ENCODE measurements around the gene DEUP1.

DEUP1 gene

GRCh38 chr11:93393386-93393785, 62.8 kb downstream of the DEUP1 start:
- Histone ChIP-seq H3F3A (ENCODE audit: insufficient read depth, low read length) (no peaks in the 10 kb centered on the region), H3K9me3 (ENCODE audit: low read length) (no peaks in the 10 kb centered on the region), H2AFZ (ENCODE audit: low read length) (no peak overlapping the region), H3K27me3 (ENCODE audit: insufficient read depth, low read length) (no peaks in the 10 kb centered on the region), H3K27ac (ENCODE audit: low read depth, low read length, poor library complexity, severe bottlenecking) (no peak overlapping the region), H3K9me2 (ENCODE audit: low read depth, low read length) (no peaks in the 10 kb centered on the region), H4K20me1 (ENCODE audit: insufficient read depth, low read length) (no peaks in the 10 kb centered on the region), H3K36me3 (ENCODE audit: insufficient read depth, low read length) (no peaks in the 10 kb centered on the region), H3K79me2 (ENCODE audit: insufficient read depth, low read length) (no peaks in the 10 kb centered on the region), H3K4me2 (ENCODE audit: low read length) (no peak overlapping the region), H3K9ac (ENCODE audit: low read length) (no peak overlapping the region), H3K4me3 (ENCODE audit: low read depth, low read length, poor library complexity, severe bottlenecking) (no peak overlapping the region), H3K4me1 (ENCODE audit: insufficient read depth, low read length, severe bottlenecking) (no peaks in the 10 kb centered on the region)
- TF ChIP-seq EZH2 (IDR thresholded peaks at IDR 0.05; ENCODE audit: borderline replicate concordance, low read length) (no peak), CTCF (IDR thresholded peaks at IDR 0.05; ENCODE audit: low read length) (no peak)

- Histone ChIP-seq H3K9me3 (ENCODE audit: low read length) (no peaks in the 10 kb centered on the region), H3K4me3 (ENCODE audit: low read depth, low read length, poor library complexity, severe bottlenecking) (no peak overlapping the region), H4K20me1 (ENCODE audit: insufficient read depth, low read length) (no peaks in the 10 kb centered on the region), H3K27me3 (ENCODE audit: insufficient read depth, low read length) (no peaks in the 10 kb centered on the region), H3K36me3 (ENCODE audit: insufficient read depth, low read length) (no peaks in the 10 kb centered on the region), H2AFZ (ENCODE audit: low read length) (no peak overlapping the region), H3K27ac (ENCODE audit: low read depth, low read length, poor library complexity, severe bottlenecking) (no peak overlapping the region), H3K4me1 (ENCODE audit: insufficient read depth, low read length, severe bottlenecking) (no peaks in the 10 kb centered on the region), H3F3A (ENCODE audit: insufficient read depth, low read length) (no peaks in the 10 kb centered on the region), H3K4me2 (ENCODE audit: low read length) (no peak overlapping the region), H3K9ac (ENCODE audit: low read length) (no peak overlapping the region), H3K79me2 (ENCODE audit: insufficient read depth, low read length) (no peaks in the 10 kb centered on the region), H3K9me2 (ENCODE audit: low read depth, low read length) (no peaks in the 10 kb centered on the region)
- TF ChIP-seq EZH2 (IDR thresholded peaks at IDR 0.05; ENCODE audit: borderline replicate concordance, low read length): no peak
- TF ChIP-seq CTCF (IDR thresholded peaks at IDR 0.05; ENCODE audit: low read length): no peak
Measured at GRCh38 chr11:93394488-93394887, 63.9 kb downstream of the DEUP1 start.

- no peaks in the 10 kb centered on the region for H3K4me1 ChIP-seq (ENCODE audit: insufficient read depth, low read length, severe bottlenecking)
- H3K9me2 ChIP-seq (ENCODE audit: low read depth, low read length): no peaks in the 10 kb centered on the region
- H3K27ac ChIP-seq (ENCODE audit: low read depth, low read length, poor library complexity, severe bottlenecking): no peak overlapping the region
- H3K4me3 ChIP-seq (ENCODE audit: low read depth, low read length, poor library complexity, severe bottlenecking): no peak overlapping the region
- H3K27me3 ChIP-seq (ENCODE audit: insufficient read depth, low read length): no peaks in the 10 kb centered on the region
- no peak overlapping the region for H2AFZ ChIP-seq (ENCODE audit: low read length)
- no peaks in the 10 kb centered on the region for H3K9me3 ChIP-seq (ENCODE audit: low read length)
- no peaks in the 10 kb centered on the region for H3K36me3 ChIP-seq (ENCODE audit: insufficient read depth, low read length)
- H3F3A ChIP-seq (ENCODE audit: insufficient read depth, low read length): no peaks in the 10 kb centered on the region
- no peak overlapping the region for H3K9ac ChIP-seq (ENCODE audit: low read length)
- TF ChIP-seq CTCF (IDR thresholded peaks at IDR 0.05; ENCODE audit: low read length) (no peak), EZH2 (IDR thresholded peaks at IDR 0.05; ENCODE audit: borderline replicate concordance, low read length) (no peak)
- H3K79me2 ChIP-seq (ENCODE audit: insufficient read depth, low read length): no peaks in the 10 kb centered on the region
- no peaks in the 10 kb centered on the region for H4K20me1 ChIP-seq (ENCODE audit: insufficient read depth, low read length)
- no peak overlapping the region for H3K4me2 ChIP-seq (ENCODE audit: low read length)
Measured at GRCh38 chr11:93396316-93396715, 65.8 kb downstream of the DEUP1 start.
